HepG2 (cell line): ENCODE data around the gene OSBPL3. TPM values are rescaled to one million over a fixed set of nuclear protein-coding genes. Genes with fewer than 3 reads are reported as not detected.
A peak's percentile ranks its signal among the peaks of the same experiment; 100 is the strongest.

Experiments used
- ATAC-seq: fragments of 200-7000 bp; cut with Tn5 transposase; 3 replicates; pipeline ENCODE4 v1.9.1; 2020; ENCODE audit warnings: mild to moderate bottlenecking, moderate library complexity
- BruUV-seq: library from RNA; stranded (reverse); fragments of 400-500 nt; replicated peaks from 2 replicates; lab custom pipeline; 2021; lab: Mats Ljungman, UMichigan
- CTCF ChIA-PET: fragments of 300-600 bp; formaldehyde crosslinking; extraction: SDS; loops from one replicate; lab custom pipeline; 2021; ENCODE audit warnings: low total read pairs, inconsistent platforms, low intra/inter-chr PET ratio; lab: Yijun Ruan, JAX
- POLR2A ChIA-PET: fragments of 350-600 bp; sonication (Branson Sonifier 250); formaldehyde crosslinking; loops from one replicate; lab custom pipeline; 2020; ENCODE audit warnings: antibody characterized with exemption, inconsistent platforms; lab: Yijun Ruan, JAX
- DNase-seq: peaks from one replicate; pipeline ENCODE4 v3.0.0-alpha.2; 2015; ENCODE audit warnings: low spot score
- FAIRE-seq: peaks from 3 replicates; lab custom pipeline; 2011; peaks lifted over from hg19 to GRCh38; lab: Jason Lieb, UNC
- H2AFZ ChIP-seq: one replicate; pipeline ENCODE4 v1.6.1; 2011; ENCODE audit warnings: low read length, inconsistent platforms
- H3K27ac ChIP-seq: fragments of 300-600 bp; 3 replicates; pipeline ENCODE4 v1.8.0; 2011; ENCODE audit warnings: mixed run types, mild to moderate bottlenecking, mixed read lengths, low read length, inconsistent platforms; ENCODE audit not compliant: insufficient read depth; ENCODE audit errors: extremely low read length
- H3K27me3 ChIP-seq, 2 experiments: fragments of 200-600 bp in 1 of 2; 2 replicates in 1 of 2; 3 replicates in 1 of 2; pipeline versions ENCODE4 v1.6.0 to v1.8.0; 2011; ENCODE audit warnings: low read length in 2 of 2, mild to moderate bottlenecking in 2 of 2, moderate library complexity in 2 of 2, inconsistent platforms in 1 of 2; ENCODE audit not compliant: insufficient read depth in 2 of 2, control insufficient read depth in 1 of 2
- H3K36me3 ChIP-seq, 2 experiments: fragments of 200-600 bp in 1 of 2; replicated peaks in 1 of 2; 2 replicates in 1 of 2; 3 replicates in 1 of 2; pipeline versions ENCODE4 v1.5.1 to v1.8.0; 2011; ENCODE audit warnings: low read length in 2 of 2, inconsistent platforms in 1 of 2; ENCODE audit not compliant: insufficient read depth in 2 of 2, control insufficient read depth in 1 of 2
- H3K4me1 ChIP-seq: 2 replicates; pipeline ENCODE4 v1.5.1; 2012; ENCODE audit warnings: low read length, inconsistent platforms; ENCODE audit not compliant: insufficient read depth
- H3K4me2 ChIP-seq: 2 replicates; pipeline ENCODE4 v1.6.0; 2011; ENCODE audit warnings: low read depth, low read length, inconsistent platforms
- H3K4me3 ChIP-seq, 3 experiments: fragments of 200-600 bp in 1 of 3; sonication (generic), shearing (Covaris generic) in 1 of 3; replicated peaks in 1 of 3; 2 replicates each; pipeline ENCODE4 v1.5.1; 2011 to 2016; ENCODE audit warnings: low read length in 3 of 3, inconsistent platforms in 2 of 3, low read depth in 2 of 3, mild to moderate bottlenecking in 2 of 3, control low read depth in 1 of 3, mixed read lengths in 1 of 3; ENCODE audit not compliant: insufficient read depth in 1 of 3
- H3K79me2 ChIP-seq: one replicate; pipeline ENCODE4 v1.6.1; 2011; ENCODE audit warnings: low read length, inconsistent platforms; ENCODE audit not compliant: insufficient read depth
- H3K9ac ChIP-seq: 2 replicates; pipeline ENCODE4 v1.6.0; 2011; ENCODE audit warnings: mild to moderate bottlenecking, low read depth, low read length, inconsistent platforms; ENCODE audit not compliant: insufficient read depth
- H3K9me3 ChIP-seq: 2 replicates; pipeline ENCODE4 v1.5.1; 2012; ENCODE audit warnings: mild to moderate bottlenecking, low read length
- H4K20me1 ChIP-seq: 2 replicates; pipeline ENCODE4 v1.6.0; 2011; ENCODE audit warnings: inconsistent platforms, mild to moderate bottlenecking, low read length, moderate library complexity; ENCODE audit not compliant: insufficient read depth
- CEBPB ChIP-seq: IDR thresholded peaks from 2 replicates; pipeline ENCODE4 v1.6.1; 2011; ENCODE audit warnings: low read depth, low read length, improper control_type of control experiment, borderline replicate concordance
- ESRRA ChIP-seq: sonication (generic); formaldehyde crosslinking; IDR thresholded peaks from 2 replicates; pipeline ENCODE4 v1.5.1; 2020; ENCODE audit warnings: mild to moderate bottlenecking, low read depth, missing genetic modification reagents
- TEAD3 ChIP-seq: optimal IDR thresholded peaks from 2 replicates; pipeline ENCODE3; 2016; ENCODE audit warnings: borderline replicate concordance
- ZNF160 ChIP-seq: sonication (generic); formaldehyde crosslinking; IDR thresholded peaks from 2 replicates; pipeline ENCODE4 v1.8.0; 2022; ENCODE audit warnings: mild to moderate bottlenecking, inconsistent platforms, missing genetic modification reagents
- ZNF33A ChIP-seq: sonication (generic); formaldehyde crosslinking; IDR thresholded peaks from 2 replicates; pipeline ENCODE4 v1.5.1; 2020; ENCODE audit warnings: missing genetic modification reagents, mild to moderate bottlenecking, moderate library complexity, borderline replicate concordance
- ZUFSP ChIP-seq: sonication (generic); formaldehyde crosslinking; IDR thresholded peaks from 2 replicates; pipeline ENCODE4 v1.9.0; 2021; ENCODE audit warnings: missing genetic modification reagents, mild to moderate bottlenecking, borderline replicate concordance
- WGBS: methylation state at CpG from one replicate; pipeline ENCODE4 v1.1.6; 2017; ENCODE audit warnings: low lambda C conversion rate; 5-methylcytosine and 5-hydroxymethylcytosine counted together
- in situ Hi-C: cut with HindIII; loops from 2 replicates; pipeline ENCODE4 v1.10.0; 2017; ENCODE audit warnings: low pct_unique_long_range_greater_than_20kb; ENCODE audit not compliant: extremely low pct_ligation_motif_present
- intact Hi-C: fragments of 100-400 bp; cut with micrococcal nuclease; formaldehyde crosslinking; loops from one replicate; pipeline ENCODE4 v1.10.0; 2022; ENCODE audit not compliant: unreplicated experiment
- polyA plus RNA-seq, 8 experiments: library from polyadenylated mRNA; depleted of rRNA in 3 of 8; stranded (reverse) in 7 of 8; unstranded in 1 of 8; fragments of >200 nt; fragmentation: Illumina TruSeq in 4 of 8; extraction: Trizol in 4 of 8; gene quantifications; 2 replicates each; pipeline versions ENCODE4 v1.2.1 to v1.2.3, GENCODE V29; 2011 to 2016; ENCODE audit warnings: low read depth in 4 of 8, missing spikeins in 1 of 8, mixed read lengths in 1 of 8; ENCODE audit not compliant: insufficient read depth in 1 of 8
- total RNA-seq, 5 experiments: library from RNA; depleted of rRNA; stranded (reverse); fragments of >200 nt; fragmentation: Illumina TruSeq; extraction: Trizol; gene quantifications; 2 replicates each; pipeline ENCODE4 v1.2.3, GENCODE V29; 2016; ENCODE audit warnings: low read depth in 1 of 5
- TF ChIP-seq, protein P1 (sequence below): sonication (generic); formaldehyde crosslinking; IDR thresholded peaks from 2 replicates; pipeline ENCODE4 v1.4.0; 2020; ENCODE audit warnings: missing genetic modification reagents, borderline replicate concordance

OSBPL3 gene
- total and polyA plus RNA-seq, 2 of the 13 experiments (the other 11 are each of a cell fraction or from before 2014, with no cell fraction given), result 8.8 to 28.9 TPM

GRCh38 chr7:24885305-24885704, 94.7 kb downstream of the OSBPL3 start:
- no peak overlapping the region for H3K4me2 ChIP-seq
- CTCF ChIA-PET, result no interaction called here

More at GRCh38 chr7:24885305-24885704, 94.7 kb downstream of the OSBPL3 start:
- H2AFZ ChIP-seq, result no peak overlapping the region
- TF ChIP-seq ZNF160 (CRISPR knock-in tag) (no peak), ZNF33A (CRISPR knock-in tag) (no peak), CEBPB (peak; percentile 26; the same call in 1 of the 2 replicates), ESRRA (no peak), ZUFSP (CRISPR knock-in tag) (no peak), TEAD3 (CRISPR knock-in tag) (no peak)
- TF ChIP-seq, protein P1, sequence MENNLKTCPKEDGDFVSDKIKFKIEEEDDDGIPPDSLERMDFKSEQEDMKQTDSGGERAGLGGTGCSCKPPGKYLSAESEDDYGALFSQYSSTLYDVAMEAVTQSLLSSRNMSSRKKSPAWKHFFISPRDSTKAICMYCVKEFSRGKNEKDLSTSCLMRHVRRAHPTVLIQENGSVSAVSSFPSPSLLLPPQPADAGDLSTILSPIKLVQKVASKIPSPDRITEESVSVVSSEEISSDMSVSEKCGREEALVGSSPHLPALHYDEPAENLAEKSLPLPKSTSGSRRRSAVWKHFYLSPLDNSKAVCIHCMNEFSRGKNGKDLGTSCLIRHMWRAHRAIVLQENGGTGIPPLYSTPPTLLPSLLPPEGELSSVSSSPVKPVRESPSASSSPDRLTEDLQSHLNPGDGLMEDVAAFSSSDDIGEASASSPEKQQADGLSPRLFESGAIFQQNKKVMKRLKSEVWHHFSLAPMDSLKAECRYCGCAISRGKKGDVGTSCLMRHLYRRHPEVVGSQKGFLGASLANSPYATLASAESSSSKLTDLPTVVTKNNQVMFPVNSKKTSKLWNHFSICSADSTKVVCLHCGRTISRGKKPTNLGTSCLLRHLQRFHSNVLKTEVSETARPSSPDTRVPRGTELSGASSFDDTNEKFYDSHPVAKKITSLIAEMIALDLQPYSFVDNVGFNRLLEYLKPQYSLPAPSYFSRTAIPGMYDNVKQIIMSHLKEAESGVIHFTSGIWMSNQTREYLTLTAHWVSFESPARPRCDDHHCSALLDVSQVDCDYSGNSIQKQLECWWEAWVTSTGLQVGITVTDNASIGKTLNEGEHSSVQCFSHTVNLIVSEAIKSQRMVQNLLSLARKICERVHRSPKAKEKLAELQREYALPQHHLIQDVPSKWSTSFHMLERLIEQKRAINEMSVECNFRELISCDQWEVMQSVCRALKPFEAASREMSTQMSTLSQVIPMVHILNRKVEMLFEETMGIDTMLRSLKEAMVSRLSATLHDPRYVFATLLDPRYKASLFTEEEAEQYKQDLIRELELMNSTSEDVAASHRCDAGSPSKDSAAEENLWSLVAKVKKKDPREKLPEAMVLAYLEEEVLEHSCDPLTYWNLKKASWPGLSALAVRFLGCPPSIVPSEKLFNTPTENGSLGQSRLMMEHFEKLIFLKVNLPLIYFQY (CRISPR knock-in tag), result no peak
- TF ChIP-seq, all 625 proteins: peak for 1
- no TSS peak for BruUV-seq
- 100% methylated on average over 2 of the region's 2 CpGs for WGBS
- intact Hi-C loops, result no loop called here
- Histone ChIP-seq H3K9me3 (no peaks in the 10 kb centered on the region), H3K9ac (no peak overlapping the region), H3K36me3 (peaks cover 3 to 9% of the 10 kb centered on the region in 2 experiments), H3K27ac (no peak overlapping the region), H3K4me1 (no peaks in the 10 kb centered on the region), H3K4me3 (no peak overlapping the region), H3K27me3 (no peaks in the 10 kb centered on the region), H4K20me1 (no peaks in the 10 kb centered on the region), H3K79me2 (no peaks in the 10 kb centered on the region)
- in situ Hi-C loops, result no loop called here
- ATAC-seq (peak; percentile 79), FAIRE-seq (no peak), DNase-seq (no peak)
- POLR2A ChIA-PET, result interaction anchor here (1.9 kb wide), 1 partner anchor 240 kb away, joined by 5 read pairs; the partner anchor contains the start of gene CYCS
